HepG2 (cell line): ENCODE data around the gene APOC4. TPM values are rescaled to one million over a fixed set of nuclear protein-coding genes. Genes with fewer than 3 reads are reported as not detected.
A peak's percentile ranks its signal among the peaks of the same experiment; 100 is the strongest.

Experiments used
- ETV6 ChIP-seq: sonication (generic); formaldehyde crosslinking; conservative IDR thresholded peaks from 2 replicates; pipeline ENCODE4 v1.4.0; 2020; ENCODE audit warnings: missing genetic modification reagents
- IKZF1 ChIP-seq: fragments of 450-650 bp; IDR thresholded peaks from 2 replicates; pipeline ENCODE4 v1.7.1; 2016
- MED1 ChIP-seq: sonication (generic); formaldehyde crosslinking; IDR thresholded peaks from 2 replicates; pipeline ENCODE4 v1.4.0; 2020; ENCODE audit warnings: missing genetic modification reagents
- MYC ChIP-seq: sonication (generic); formaldehyde crosslinking; IDR thresholded peaks from 2 replicates; pipeline ENCODE4 v1.9.0; 2021; ENCODE audit warnings: missing genetic modification reagents, borderline replicate concordance
- NFYC ChIP-seq: IDR thresholded peaks from 2 replicates; pipeline ENCODE4 v1.6.1; 2016; ENCODE audit warnings: missing genetic modification reagents, missing compliant biosample characterization
- RARA ChIP-seq: IDR thresholded peaks from 2 replicates; pipeline ENCODE4 v1.6.1; 2016; ENCODE audit warnings: missing genetic modification reagents, missing compliant biosample characterization
- RFXAP ChIP-seq: sonication (generic); formaldehyde crosslinking; IDR thresholded peaks from 2 replicates; pipeline ENCODE4 v1.4.0; 2020; ENCODE audit warnings: missing genetic modification reagents, borderline replicate concordance
- RXRA ChIP-seq: sonication (generic); formaldehyde crosslinking; IDR thresholded peaks from 2 replicates; pipeline ENCODE4 v1.5.1; 2020; ENCODE audit warnings: missing genetic modification reagents
- TAF15 ChIP-seq: fragments of 200-400 bp; formaldehyde crosslinking; IDR thresholded peaks from one replicate; pipeline ENCODE4 v1.6.1; 2018; ENCODE audit warnings: mild to moderate bottlenecking, low read depth, low read length; ENCODE audit not compliant: poor library complexity, severe bottlenecking
- TFE3 ChIP-seq: IDR thresholded peaks from 2 replicates; pipeline ENCODE4 v1.6.1; 2016
- U2AF1 ChIP-seq: fragments of 200-400 bp; formaldehyde crosslinking; optimal IDR thresholded peaks from 2 replicates; pipeline ENCODE3; 2017; ENCODE audit warnings: mild to moderate bottlenecking, low read depth, low read length
- YY1 ChIP-seq: IDR thresholded peaks from 2 replicates; pipeline ENCODE4 v1.6.1; 2011; ENCODE audit warnings: low read length, low read depth, moderate library complexity, mild to moderate bottlenecking; ENCODE audit not compliant: insufficient read depth, insufficient replicate concordance
- ZFP1 ChIP-seq: IDR thresholded peaks from 2 replicates; pipeline ENCODE4 v1.6.1; 2016
- ZKSCAN5 ChIP-seq: sonication (generic); formaldehyde crosslinking; IDR thresholded peaks from 2 replicates; pipeline ENCODE4 v1.5.1; 2020; ENCODE audit warnings: mild to moderate bottlenecking, missing genetic modification reagents
- ZNF407 ChIP-seq: sonication (generic); formaldehyde crosslinking; IDR thresholded peaks from one replicate; pipeline ENCODE4 v1.5.1; 2020; ENCODE audit warnings: mild to moderate bottlenecking, missing genetic modification reagents; ENCODE audit errors: not compliant biosample characterization
- ZNF556 ChIP-seq: sonication (generic); formaldehyde crosslinking; IDR thresholded peaks from 2 replicates; pipeline ENCODE4 v1.4.0; 2020; ENCODE audit warnings: mild to moderate bottlenecking, missing genetic modification reagents, borderline replicate concordance
- ZNF562 ChIP-seq: sonication (generic); formaldehyde crosslinking; IDR thresholded peaks from 2 replicates; pipeline ENCODE4 v1.8.0; 2022; ENCODE audit warnings: missing genetic modification reagents, borderline replicate concordance
- ZNF616 ChIP-seq: sonication (generic); formaldehyde crosslinking; IDR thresholded peaks from 2 replicates; pipeline ENCODE4 v1.5.0; 2020; ENCODE audit warnings: low read depth, mild to moderate bottlenecking, missing genetic modification reagents
- ZNF670 ChIP-seq: sonication (generic); formaldehyde crosslinking; IDR thresholded peaks from 2 replicates; pipeline ENCODE4 v1.8.0; 2022; ENCODE audit warnings: mild to moderate bottlenecking, missing genetic modification reagents, borderline replicate concordance
- ZNF839 ChIP-seq: sonication (generic); formaldehyde crosslinking; IDR thresholded peaks from 2 replicates; pipeline ENCODE4 v1.4.0; 2020; ENCODE audit warnings: missing genetic modification reagents, mild to moderate bottlenecking, borderline replicate concordance
- polyA plus RNA-seq, 8 experiments: library from polyadenylated mRNA; depleted of rRNA in 3 of 8; stranded (reverse) in 7 of 8; unstranded in 1 of 8; fragments of >200 nt; fragmentation: Illumina TruSeq in 4 of 8; extraction: Trizol in 4 of 8; gene quantifications; 2 replicates each; pipeline versions ENCODE4 v1.2.1 to v1.2.3, GENCODE V29; 2011 to 2016; ENCODE audit warnings: low read depth in 4 of 8, missing spikeins in 1 of 8, mixed read lengths in 1 of 8; ENCODE audit not compliant: insufficient read depth in 1 of 8
- total RNA-seq, 5 experiments: library from RNA; depleted of rRNA; stranded (reverse); fragments of >200 nt; fragmentation: Illumina TruSeq; extraction: Trizol; gene quantifications; 2 replicates each; pipeline ENCODE4 v1.2.3, GENCODE V29; 2016; ENCODE audit warnings: low read depth in 1 of 5

APOC4 gene
- total and polyA plus RNA-seq, 2 of the 13 experiments (the other 11 are each of a cell fraction or from before 2014, with no cell fraction given), result 0.46 TPM; not detected in 1

GRCh38 chr19:44954649-44955504, 12.8 kb downstream of the APOC4 start, which contains the start of gene CLPTM1 (continued):
- TF ChIP-seq ZKSCAN5 (CRISPR knock-in tag) (no peak), ZFP1 (CRISPR knock-in tag) (no peak), ZNF562 (CRISPR knock-in tag) (no peak), ZNF407 (no peak), U2AF1 (no peak), ZNF616 (CRISPR knock-in tag) (no peak), ZNF670 (CRISPR knock-in tag) (0 out of 2 replicates have a peak, but pooled peaks have one; percentile 59), MED1 (CRISPR knock-in tag) (peak; percentile 50; the same call in 1 of the 2 replicates), RFXAP (CRISPR knock-in tag) (0 out of 2 replicates have a peak, but pooled peaks have one; percentile 37), RARA (CRISPR knock-in tag) (0 out of 2 replicates have a peak, but pooled peaks have one; percentile 5), ZNF839 (no peak), YY1 (peak; percentile 93), RXRA (CRISPR knock-in tag) (no peak), ZNF556 (CRISPR knock-in tag) (no peak), MYC (CRISPR knock-in tag) (peak; percentile 62; the same call in 1 of the 2 replicates), NFYC (CRISPR knock-in tag) (peak; percentile 68), IKZF1 (no peak), TAF15 (no peak), ETV6 (CRISPR knock-in tag) (no peak), TFE3 (CRISPR knock-in tag) (no peak)
